ENCODE data around the gene TNRC6C. TPM values are rescaled to one million over a fixed set of nuclear protein-coding genes. Genes with fewer than 3 reads are reported as not detected.

Gene TNRC6C
- total and polyA plus RNA-seq, 4 donors, result 1.3 to 7.7 (median 2.9) TPM

GRCh38 chr17:78000341-78000740, 41.8 kb downstream of the TNRC6C start:
- Histone ChIP-seq H3K4me1 (ENCODE audit: control insufficient read depth in 4 of 4, insufficient read depth in 4 of 4, low read length in 3 of 4) (peaks cover 2 to 12% (median 8%) of the 10 kb centered on the region in 4 donors), H3K9ac (ENCODE audit: low read depth in 1 of 2, low read length in 2 of 2) (no peak overlapping the region)
- TF ChIP-seq SP1 (IDR thresholded peaks at IDR 0.05) (no peak), HNF4A (conservative IDR thresholded peaks at IDR 0.05) (no peak), MAX (IDR thresholded peaks at IDR 0.05) (no peak), REST (IDR thresholded peaks at IDR 0.05) (no peak), FOXA1 (IDR thresholded peaks at IDR 0.05) (no peak), EGR1 (IDR thresholded peaks at IDR 0.05; ENCODE audit: low read depth in 2 of 2) (no peak), FOXA2 (IDR thresholded peaks at IDR 0.05) (no peak)

GRCh38 chr17:78001182-78001581, 42.7 kb downstream of the TNRC6C start:
- Histone ChIP-seq H3K4me1 (ENCODE audit: control insufficient read depth in 4 of 4, insufficient read depth in 4 of 4, low read length in 3 of 4) (peaks cover 0 to 4% (median 2%) of the 10 kb centered on the region in 4 donors), H3K36me3 (ENCODE audit: control insufficient read depth in 4 of 4, insufficient read depth in 3 of 4, low read depth in 1 of 4, low read length in 3 of 4) (peaks cover 0 to 3% (median 0%) of the 10 kb centered on the region in 4 donors), H3K9me3 (ENCODE audit: control insufficient read depth in 4 of 4, low read length in 3 of 4) (no peaks in the 10 kb centered on the region), H3K4me3 (ENCODE audit: low read depth in 1 of 3, low read length in 3 of 3) (no peak overlapping the region), H3K27ac (ENCODE audit: low read depth in 1 of 2, low read length in 2 of 2) (no peak overlapping the region), H3K9ac (ENCODE audit: low read depth in 1 of 2, low read length in 2 of 2) (no peak overlapping the region), H3K27me3 (ENCODE audit: control insufficient read depth in 4 of 4, insufficient read depth in 4 of 4, low read length in 3 of 4) (no peaks in the 10 kb centered on the region)
- DNase-seq (ENCODE audit: low spot score), result no peak
- TF ChIP-seq MAX (IDR thresholded peaks at IDR 0.05), result no peak
- TF ChIP-seq FOXA1 (IDR thresholded peaks at IDR 0.05), result no peak
- TF ChIP-seq HNF4A (conservative IDR thresholded peaks at IDR 0.05), result no peak
- no peak for TF ChIP-seq CTCF (IDR thresholded peaks at IDR 0.05; ENCODE audit: low read depth, low read length, missing input control)
- TF ChIP-seq FOXA2 (IDR thresholded peaks at IDR 0.05), result no peak
- no peak for TF ChIP-seq RAD21 (IDR thresholded peaks at IDR 0.05)
- no peak for TF ChIP-seq ZBTB33 (IDR thresholded peaks at IDR 0.05)
- 89% methylated on average over 3 of the region's 3 CpGs for WGBS

More at GRCh38 chr17:78000341-78000740, 41.8 kb downstream of the TNRC6C start:
- H3K27me3 ChIP-seq (ENCODE audit: control insufficient read depth in 4 of 4, insufficient read depth in 4 of 4, low read length in 3 of 4), result no peaks in the 10 kb centered on the region
- 81% methylated on average over 3 of the region's 3 CpGs for WGBS
- no peak overlapping the region for H3K27ac ChIP-seq (ENCODE audit: low read depth in 1 of 2, low read length in 2 of 2)
- no peak for DNase-seq (ENCODE audit: low spot score)
- no peak overlapping the region for H3K4me3 ChIP-seq (ENCODE audit: low read depth in 1 of 3, low read length in 3 of 3)
- no peaks in the 10 kb centered on the region for H3K9me3 ChIP-seq (ENCODE audit: control insufficient read depth in 4 of 4, low read length in 3 of 4)
- H3K36me3 ChIP-seq (ENCODE audit: control insufficient read depth in 4 of 4, insufficient read depth in 3 of 4, low read depth in 1 of 4, low read length in 3 of 4), result peaks cover 0 to 3% (median 0%) of the 10 kb centered on the region in 4 donors
